Smooth muscle cell (in vitro differentiated cells): ENCODE results near the gene RBBP8. TPM values are rescaled to one million over a fixed set of nuclear protein-coding genes. Genes with fewer than 3 reads are reported as not detected.

Experiments
- DNase-seq: peaks from one replicate; lab custom pipeline; 2025; ENCODE audit not compliant: unreplicated experiment; lab: John Stamatoyannopoulos, UW
- H2AFZ ChIP-seq: fragments of 200-600 bp; sonication (generic); 2 replicates; pipeline ENCODE4 v1.6.0; 2016; ENCODE audit warnings: antibody characterized with exemption, low read depth, mild to moderate bottlenecking
- H3F3A ChIP-seq: fragments of 200-600 bp; sonication (generic); 2 replicates; pipeline ENCODE4 v1.6.0; 2017; ENCODE audit warnings: antibody characterized with exemption, low read depth
- H3K27ac ChIP-seq: fragments of 200-600 bp; sonication (generic); 2 replicates; pipeline ENCODE4 v1.5.1; 2016; ENCODE audit warnings: low read depth, mild to moderate bottlenecking
- H3K27me3 ChIP-seq: fragments of 200-600 bp; sonication (generic); 2 replicates; pipeline ENCODE4 v1.6.1; 2016; ENCODE audit warnings: low read depth, mild to moderate bottlenecking
- H3K36me3 ChIP-seq: fragments of 200-600 bp; sonication (generic); 2 replicates; pipeline ENCODE4 v1.5.1; 2016; ENCODE audit warnings: low read depth
- H3K4me1 ChIP-seq: fragments of 200-600 bp; sonication (generic); 2 replicates; pipeline ENCODE4 v1.5.1; 2016; ENCODE audit warnings: low read depth
- H3K4me2 ChIP-seq: fragments of 200-600 bp; sonication (generic); 2 replicates; pipeline ENCODE4 v1.6.0; 2016; ENCODE audit warnings: mild to moderate bottlenecking
- H3K4me3 ChIP-seq: fragments of 200-600 bp; sonication (generic); 2 replicates; pipeline ENCODE4 v1.5.1; 2016; ENCODE audit warnings: mild to moderate bottlenecking
- H3K79me2 ChIP-seq: fragments of 200-600 bp; sonication (generic); 2 replicates; pipeline ENCODE4 v1.6.0; 2016; ENCODE audit warnings: low read depth, mild to moderate bottlenecking
- H3K9ac ChIP-seq: fragments of 200-600 bp; sonication (generic); 2 replicates; pipeline ENCODE4 v1.6.0; 2016; ENCODE audit warnings: low read depth
- H3K9me3 ChIP-seq: fragments of 200-600 bp; sonication (generic); replicated peaks from 2 replicates; pipeline ENCODE4 v1.5.1; 2016; ENCODE audit warnings: low read depth
- H4K20me1 ChIP-seq: fragments of 200-600 bp; sonication (generic); 2 replicates; pipeline ENCODE4 v1.6.0; 2016; ENCODE audit warnings: low read depth
- WGBS: methylation state at CpG from one replicate; pipeline ENCODE4 v1.1.7; 2016; ENCODE audit warnings: low lambda C conversion rate; 5-methylcytosine and 5-hydroxymethylcytosine counted together
- polyA plus RNA-seq: library from polyadenylated mRNA; unstranded; fragments of >200 nt; fragmentation: Nextera tagmentation; extraction: Ambion mirVana; gene quantifications from 2 replicates; pipeline ENCODE4 v1.2.1, GENCODE V29; 2016
- total RNA-seq: library from RNA; depleted of rRNA; stranded (reverse); fragments of >200 nt; gene quantifications from 2 replicates; pipeline ENCODE4 v1.2.3, GENCODE V29; 2014
- TF ChIP-seq, protein P1 (sequence below): fragments of 200-600 bp; sonication (generic); IDR thresholded peaks from 2 replicates; pipeline ENCODE4 v1.5.1; 2017; ENCODE audit warnings: borderline replicate concordance, mild to moderate bottlenecking, antibody characterized with exemption; ENCODE audit not compliant: insufficient read depth, poor library complexity, severe bottlenecking

RBBP8 gene
- total and polyA plus RNA-seq, 2 experiments from 2014 or later = 11.7 to 39.3 TPM

GRCh38 chr18:22964722-22965121, 31.6 kb downstream of the RBBP8 start:
- no peaks in the 10 kb centered on the region for H4K20me1 ChIP-seq
- no peaks in the 10 kb centered on the region for H3K36me3 ChIP-seq
- no peak overlapping the region for H3K4me2 ChIP-seq
- no peaks in the 10 kb centered on the region for H3K27me3 ChIP-seq
- no peaks in the 10 kb centered on the region for H3F3A ChIP-seq
- H3K4me1 ChIP-seq = no peaks in the 10 kb centered on the region
- no peak overlapping the region for H3K4me3 ChIP-seq
- no peak overlapping the region for H3K27ac ChIP-seq
- no peaks in the 10 kb centered on the region for H3K79me2 ChIP-seq
- TF ChIP-seq, protein P1, sequence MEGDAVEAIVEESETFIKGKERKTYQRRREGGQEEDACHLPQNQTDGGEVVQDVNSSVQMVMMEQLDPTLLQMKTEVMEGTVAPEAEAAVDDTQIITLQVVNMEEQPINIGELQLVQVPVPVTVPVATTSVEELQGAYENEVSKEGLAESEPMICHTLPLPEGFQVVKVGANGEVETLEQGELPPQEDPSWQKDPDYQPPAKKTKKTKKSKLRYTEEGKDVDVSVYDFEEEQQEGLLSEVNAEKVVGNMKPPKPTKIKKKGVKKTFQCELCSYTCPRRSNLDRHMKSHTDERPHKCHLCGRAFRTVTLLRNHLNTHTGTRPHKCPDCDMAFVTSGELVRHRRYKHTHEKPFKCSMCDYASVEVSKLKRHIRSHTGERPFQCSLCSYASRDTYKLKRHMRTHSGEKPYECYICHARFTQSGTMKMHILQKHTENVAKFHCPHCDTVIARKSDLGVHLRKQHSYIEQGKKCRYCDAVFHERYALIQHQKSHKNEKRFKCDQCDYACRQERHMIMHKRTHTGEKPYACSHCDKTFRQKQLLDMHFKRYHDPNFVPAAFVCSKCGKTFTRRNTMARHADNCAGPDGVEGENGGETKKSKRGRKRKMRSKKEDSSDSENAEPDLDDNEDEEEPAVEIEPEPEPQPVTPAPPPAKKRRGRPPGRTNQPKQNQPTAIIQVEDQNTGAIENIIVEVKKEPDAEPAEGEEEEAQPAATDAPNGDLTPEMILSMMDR = no peak
- no peak overlapping the region for H3K9ac ChIP-seq
- H3K9me3 ChIP-seq = no peaks in the 10 kb centered on the region
- no peak overlapping the region for H2AFZ ChIP-seq
- no peak for DNase-seq

GRCh38 chr18:22971038-22971437, 37.9 kb downstream of the RBBP8 start:
- DNase-seq = no peak
- H4K20me1 ChIP-seq = no peaks in the 10 kb centered on the region
- peak overlapping the region; percentile 12 for H3K4me2 ChIP-seq
- H3K79me2 ChIP-seq = no peaks in the 10 kb centered on the region
- H3K27me3 ChIP-seq = no peaks in the 10 kb centered on the region
- H3K36me3 ChIP-seq = no peaks in the 10 kb centered on the region
- H3K27ac ChIP-seq = peak overlapping the region; percentile 61
- no peak overlapping the region for H3K9ac ChIP-seq
- no peaks in the 10 kb centered on the region for H3K4me1 ChIP-seq
- TF ChIP-seq, protein P1 = no peak
- no peaks in the 10 kb centered on the region for H3K9me3 ChIP-seq
- no peak overlapping the region for H3K4me3 ChIP-seq
- WGBS = 68% methylated on average over 3 of the region's 3 CpGs
- H2AFZ ChIP-seq = no peak overlapping the region
- H3F3A ChIP-seq = no peaks in the 10 kb centered on the region

DNA sequence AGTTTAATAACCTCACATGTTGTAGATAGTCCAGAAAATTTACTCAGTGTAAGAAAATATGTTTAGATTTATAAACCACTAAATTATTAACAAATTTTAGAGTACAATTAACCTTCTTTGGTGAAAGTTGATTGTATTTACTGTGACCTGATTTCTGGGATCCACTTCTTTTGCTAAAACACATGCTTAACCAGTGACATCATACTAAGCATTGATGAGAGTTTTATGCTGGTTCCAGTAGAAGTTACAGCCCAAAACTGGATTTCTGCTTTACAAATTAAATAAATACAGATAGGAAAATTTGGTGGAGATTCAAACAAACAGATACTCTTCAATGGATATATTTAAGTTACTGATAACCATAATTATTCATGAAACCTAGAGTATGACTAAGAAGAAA, 40.9 kb downstream of the RBBP8 start:
- H3K27ac ChIP-seq = no peak overlapping the region
- H3K9me3 ChIP-seq = no peaks in the 10 kb centered on the region
- no peak overlapping the region for H3K4me2 ChIP-seq
- no peak overlapping the region for H2AFZ ChIP-seq
- H4K20me1 ChIP-seq = no peaks in the 10 kb centered on the region
- TF ChIP-seq, protein P1 = no peak
- H3K4me1 ChIP-seq = no peaks in the 10 kb centered on the region
- H3K9ac ChIP-seq = no peak overlapping the region
- H3K36me3 ChIP-seq = no peaks in the 10 kb centered on the region
- no peak for DNase-seq
- H3K79me2 ChIP-seq = no peaks in the 10 kb centered on the region
- H3K4me3 ChIP-seq = no peak overlapping the region
- H3F3A ChIP-seq = no peaks in the 10 kb centered on the region
- no peaks in the 10 kb centered on the region for H3K27me3 ChIP-seq

DNA sequence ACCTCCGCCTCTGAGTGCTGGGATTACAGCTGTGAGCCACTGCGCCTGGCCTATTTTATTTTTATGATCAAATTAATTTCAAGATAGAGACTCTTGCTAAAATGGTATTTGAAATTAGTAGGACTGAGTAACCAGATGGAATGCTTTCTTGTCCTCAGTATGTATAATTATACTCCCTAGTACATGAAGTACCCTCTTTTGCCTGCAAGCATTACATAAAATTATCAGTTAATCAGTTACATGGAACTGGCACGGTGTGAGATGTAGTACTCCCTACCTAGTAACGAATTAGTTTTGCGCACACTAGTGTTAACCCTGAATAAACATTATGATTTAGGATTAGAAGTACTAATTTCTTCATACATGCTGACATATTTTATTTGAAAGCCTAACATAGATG, 41.6 kb downstream of the RBBP8 start:
- WGBS = 96% methylated on average over 5 of the region's 5 CpGs
- Histone ChIP-seq H3K27me3 (no peaks in the 10 kb centered on the region), H3K36me3 (no peaks in the 10 kb centered on the region), H3K9me3 (no peaks in the 10 kb centered on the region), H4K20me1 (no peaks in the 10 kb centered on the region), H3K9ac (no peak overlapping the region), H3F3A (no peaks in the 10 kb centered on the region), H3K27ac (no peak overlapping the region), H3K4me2 (no peak overlapping the region), H2AFZ (no peak overlapping the region), H3K4me3 (no peak overlapping the region), H3K4me1 (no peaks in the 10 kb centered on the region), H3K79me2 (no peaks in the 10 kb centered on the region)
- TF ChIP-seq, protein P1 = no peak
- DNase-seq = no peak
